GM12874 (cell line): ENCODE data around the gene TBC1D7.

Experiments used
- CTCF ChIP-seq: IDR thresholded peaks from 2 replicates; pipeline ENCODE4 v1.5.1; 2011; ENCODE audit warnings: low read depth, mild to moderate bottlenecking, control low read depth, low read length, moderate library complexity; ENCODE audit not compliant: insufficient read depth

The TBC1D7 gene

DNA sequence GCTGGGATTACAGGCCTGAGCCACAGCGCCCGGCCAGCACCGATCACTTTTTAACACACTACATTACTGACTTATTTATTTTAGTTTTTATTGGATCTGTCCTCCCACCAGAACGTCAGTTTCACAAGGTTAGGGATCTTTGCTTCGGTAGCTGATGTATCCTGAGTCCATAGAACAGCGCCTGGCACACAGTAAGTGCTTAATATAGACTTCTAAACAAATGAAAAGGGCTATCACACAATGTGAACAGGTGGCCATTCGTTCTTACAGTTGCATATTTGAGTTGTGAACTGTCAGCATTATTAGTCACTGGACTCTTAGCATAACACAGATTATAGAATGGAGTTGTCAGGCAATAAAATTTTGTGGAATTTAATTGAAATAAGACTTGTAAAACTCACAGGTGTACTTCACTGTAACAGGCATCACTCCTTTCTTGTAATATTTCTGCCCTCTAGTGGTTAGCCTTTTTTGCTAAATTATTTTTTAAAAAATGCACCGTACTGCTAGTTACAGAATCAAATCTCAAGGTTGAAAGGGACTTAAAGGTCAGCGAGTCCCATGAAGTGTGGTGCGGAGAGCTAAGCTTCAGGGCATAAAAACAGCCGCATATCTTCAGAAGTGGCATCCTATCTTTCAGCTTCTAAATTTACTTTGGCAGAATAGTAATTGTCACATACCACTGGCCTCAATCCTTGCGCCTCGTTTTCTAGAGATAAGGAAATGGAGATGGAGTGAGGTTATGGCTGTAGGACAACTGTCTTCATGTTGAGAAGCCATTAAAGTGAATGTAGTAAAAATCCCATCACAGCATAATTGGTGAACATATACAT lies 3.4 kb upstream of the TBC1D7 start:
- TF ChIP-seq CTCF = peak; percentile 37

DNA sequence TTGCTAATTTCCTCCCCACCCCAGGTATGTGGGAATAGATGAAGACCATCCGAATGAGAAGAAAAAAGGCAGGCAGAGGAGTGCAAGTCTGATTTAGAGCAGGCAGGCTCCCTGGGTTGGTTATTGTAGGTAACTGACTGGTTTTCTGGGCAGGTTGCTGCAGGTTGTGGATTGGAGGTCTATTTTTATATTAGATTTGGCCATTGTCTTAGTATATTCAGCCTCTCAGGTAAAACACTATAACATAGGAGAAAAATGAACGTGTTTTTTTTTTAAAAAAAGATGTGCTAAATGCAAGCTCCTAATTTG lies 492 bp upstream of the TBC1D7 start:
- TF ChIP-seq CTCF = no peak

DNA sequence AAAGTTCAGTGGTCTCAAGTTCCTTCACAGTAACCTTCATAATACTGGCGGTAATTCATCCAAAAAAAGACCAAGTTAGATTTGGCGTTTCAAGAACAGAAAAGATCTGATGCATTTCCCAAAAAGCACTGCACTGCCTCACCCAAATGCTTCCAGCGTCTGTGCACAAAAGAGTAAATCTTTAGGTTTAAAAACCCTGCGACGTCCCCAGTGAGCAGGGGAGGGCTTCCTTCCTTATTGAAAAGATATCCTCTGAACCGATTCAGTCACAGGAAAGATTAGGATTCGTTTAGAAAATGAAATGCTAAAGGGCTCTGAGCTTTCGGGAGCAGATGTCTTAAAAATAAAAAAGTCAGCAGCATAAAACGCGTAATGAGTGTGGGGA lies 654 bp downstream of the TBC1D7 start:
- TF ChIP-seq CTCF = no peak

- TF ChIP-seq CTCF = no peak
Observed at GRCh38 chr6:13319891-13320564, 8.3 kb downstream of the TBC1D7 start.

- no peak for TF ChIP-seq CTCF
Observed at GRCh38 chr6:13318821-13319220, 9.5 kb downstream of the TBC1D7 start.

GRCh38 chr6:13315896-13316295 lies 12.4 kb downstream of the TBC1D7 start:
- no peak for TF ChIP-seq CTCF

- no peak for TF ChIP-seq CTCF
Observed at GRCh38 chr6:13314806-13315205, 13.5 kb downstream of the TBC1D7 start.
